ENCODE data around the gene RCL1. TPM values are rescaled to one million over a fixed set of nuclear protein-coding genes. Genes with fewer than 3 reads are reported as not detected.

The RCL1 gene
- total RNA-seq, 1 experiment from 2014 or later: 34.4 TPM

DNA sequence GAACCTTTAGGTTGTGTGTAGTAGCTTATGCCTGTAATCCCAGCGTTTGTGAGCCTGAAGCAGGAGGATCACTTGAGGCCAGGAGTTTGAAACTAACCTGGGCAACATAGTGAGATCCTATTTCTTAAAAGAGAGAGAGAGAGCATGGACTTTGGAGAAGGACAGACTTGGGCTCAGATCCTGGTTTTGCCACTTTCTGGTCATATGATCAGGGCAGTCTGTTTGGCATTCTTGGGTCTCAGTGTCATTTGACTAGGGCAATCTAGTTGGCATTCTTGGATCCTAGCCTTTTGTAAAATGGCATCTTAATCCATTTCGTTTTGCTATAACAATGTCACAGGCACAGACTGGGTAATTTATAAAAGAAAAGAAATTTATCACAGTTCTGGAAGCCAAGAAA is 28.4 kb downstream of the RCL1 start:
- H3K4me1 Mint-ChIP-seq: peaks cover 5 to 7% of the 10 kb centered on the region in 2 experiments
- Histone ChIP-seq H3K18ac (ENCODE audit: insufficient read length, low read depth, low read length) (no peak overlapping the region), H4K8ac (replicated peaks; ENCODE audit: insufficient read length, low read depth, low read length) (no peak overlapping the region), H2BK5ac (ENCODE audit: insufficient read length, low read length) (no peak overlapping the region), H3T11ph (ENCODE audit: low read length) (no peak overlapping the region), H4K91ac (ENCODE audit: insufficient read length, low read depth, low read length) (no peak overlapping the region), H3K79me1 (ENCODE audit: insufficient read depth, low read depth, low read length, poor library complexity, severe bottlenecking) (no peaks in the 10 kb centered on the region), H2AFZ (ENCODE audit: low read length) (no peak overlapping the region), H3K23ac (ENCODE audit: insufficient read length, low read depth, low read length) (no peak overlapping the region), H3K9me3 (ENCODE audit: control insufficient read depth, low read depth, low read length) (no peaks in the 10 kb centered on the region), H3K27ac (ENCODE audit: insufficient read length, low read depth, low read length) (no peak overlapping the region), H2AK5ac (ENCODE audit: insufficient read length, low read length) (no peak overlapping the region), H3K79me2 (ENCODE audit: insufficient read depth, low read length) (peaks cover 8% of the 10 kb centered on the region; the same call in 1 of the 2 replicates), H3K27me3 (ENCODE audit: insufficient read depth, low read length) (no peaks in the 10 kb centered on the region), H3K4me2 (ENCODE audit: insufficient read depth, insufficient read length, low read length) (no peak overlapping the region), H2BK20ac (ENCODE audit: low read depth, low read length, poor library complexity, severe bottlenecking) (no peak overlapping the region), H3K4ac (ENCODE audit: low read depth, low read length) (no peak overlapping the region), H4K5ac (ENCODE audit: insufficient read length, low read depth, low read length) (no peak overlapping the region), H3K14ac (ENCODE audit: insufficient read depth, low read length) (no peak overlapping the region), H2BK12ac (ENCODE audit: insufficient read length, low read depth, low read length) (no peak overlapping the region), H3K4me1 (ENCODE audit: insufficient read depth, low read length) (no peaks in the 10 kb centered on the region), H2BK120ac (ENCODE audit: low read depth, low read length, poor library complexity, severe bottlenecking) (no peak overlapping the region), H4K20me1 (ENCODE audit: control insufficient read depth, insufficient read depth, insufficient read length) (no peaks in the 10 kb centered on the region), H3K9ac (ENCODE audit: extremely low read depth, insufficient read length, low read length) (no peak overlapping the region), H3K23me2 (ENCODE audit: insufficient read length, low read depth, low read length, poor library complexity, severe bottlenecking) (no peaks in the 10 kb centered on the region), H2BK15ac (ENCODE audit: low read depth, low read length) (no peak overlapping the region), H3K56ac (ENCODE audit: insufficient read length, low read depth, low read length) (no peak overlapping the region)
- TF ChIP-seq, protein P1, sequence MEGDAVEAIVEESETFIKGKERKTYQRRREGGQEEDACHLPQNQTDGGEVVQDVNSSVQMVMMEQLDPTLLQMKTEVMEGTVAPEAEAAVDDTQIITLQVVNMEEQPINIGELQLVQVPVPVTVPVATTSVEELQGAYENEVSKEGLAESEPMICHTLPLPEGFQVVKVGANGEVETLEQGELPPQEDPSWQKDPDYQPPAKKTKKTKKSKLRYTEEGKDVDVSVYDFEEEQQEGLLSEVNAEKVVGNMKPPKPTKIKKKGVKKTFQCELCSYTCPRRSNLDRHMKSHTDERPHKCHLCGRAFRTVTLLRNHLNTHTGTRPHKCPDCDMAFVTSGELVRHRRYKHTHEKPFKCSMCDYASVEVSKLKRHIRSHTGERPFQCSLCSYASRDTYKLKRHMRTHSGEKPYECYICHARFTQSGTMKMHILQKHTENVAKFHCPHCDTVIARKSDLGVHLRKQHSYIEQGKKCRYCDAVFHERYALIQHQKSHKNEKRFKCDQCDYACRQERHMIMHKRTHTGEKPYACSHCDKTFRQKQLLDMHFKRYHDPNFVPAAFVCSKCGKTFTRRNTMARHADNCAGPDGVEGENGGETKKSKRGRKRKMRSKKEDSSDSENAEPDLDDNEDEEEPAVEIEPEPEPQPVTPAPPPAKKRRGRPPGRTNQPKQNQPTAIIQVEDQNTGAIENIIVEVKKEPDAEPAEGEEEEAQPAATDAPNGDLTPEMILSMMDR (conservative IDR thresholded peaks at IDR 0.05): no peak
- H3K27ac Mint-ChIP-seq: peak overlapping the region in 1 of 3 experiments; percentile 72; a peak in 2 of 7 replicates
- no peaks in the 10 kb centered on the region for H3K9me3 Mint-ChIP-seq
- H3K36me3 Mint-ChIP-seq (ENCODE audit: insufficient read depth in 1 of 3, low read depth in 3 of 3): peaks cover 0 to 2% (median 0%) of the 10 kb centered on the region in 3 experiments; a peak in 2 of 7 replicates
- H3K4me3 Mint-ChIP-seq: no peak overlapping the region
- no CpG with 5 or more reads among the region's 2 CpGs for WGBS (ENCODE audit: extremely low coverage, insufficient read length, low lambda C conversion rate)
- no peaks in the 10 kb centered on the region for H3K27me3 Mint-ChIP-seq (ENCODE audit: low read depth)
- no peak for DNase-seq
